ENCODE data around the gene HBQ1. TPM values are rescaled to one million over a fixed set of nuclear protein-coding genes. Genes with fewer than 3 reads are reported as not detected.

Gene HBQ1
- total RNA-seq, 1 experiment from 2014 or later, result not detected

DNA sequence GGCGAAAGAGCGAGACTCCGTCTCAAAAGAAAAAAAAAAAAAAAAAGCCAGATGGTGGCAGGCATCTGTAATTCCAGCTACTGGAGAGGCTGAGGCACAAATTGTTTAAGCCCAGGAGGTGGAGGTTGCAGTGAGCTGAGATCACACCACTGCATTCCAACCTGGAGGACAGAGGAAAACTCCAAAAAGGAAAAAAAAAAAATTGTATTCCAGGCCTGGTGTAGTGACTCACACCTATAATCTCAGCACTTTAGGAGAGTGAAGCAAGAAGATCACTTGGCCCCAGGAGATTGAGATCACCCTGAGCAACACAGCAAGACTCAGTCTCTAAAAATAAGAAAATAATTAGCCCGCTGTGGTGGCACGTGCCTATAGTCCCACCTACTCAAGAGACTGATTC is 20.1 kb downstream of the HBQ1 start:
- Histone ChIP-seq H4K20me1 (ENCODE audit: insufficient read depth) (no peaks in the 10 kb centered on the region), H3K9ac (ENCODE audit: low read length) (no peak overlapping the region), H3K27ac (ENCODE audit: low read depth, low read length) (no peak overlapping the region), H3K9me3 (ENCODE audit: control insufficient read depth in 1 of 2, insufficient read depth in 1 of 2, low read depth in 1 of 2, low read length in 2 of 2) (no peaks in the 10 kb centered on the region), H3K4me2 (ENCODE audit: low read length) (no peak overlapping the region), H3K4me3 (replicated peaks in 1 of 2; ENCODE audit: low read depth in 1 of 2, low read length in 2 of 2) (no peak overlapping the region), H3K4me1 (ENCODE audit: control insufficient read depth in 1 of 2, insufficient read depth in 2 of 2, low read length in 2 of 2) (no peaks in the 10 kb centered on the region), H2AFZ (ENCODE audit: low read depth, low read length, poor library complexity, severe bottlenecking) (no peak overlapping the region), H3K9me2 (ENCODE audit: insufficient read depth) (no peaks in the 10 kb centered on the region), H3K79me2 (ENCODE audit: insufficient read depth, low read length) (no peaks in the 10 kb centered on the region), H3K27me3 (ENCODE audit: insufficient read depth, low read length) (no peaks in the 10 kb centered on the region), H3K36me3 (ENCODE audit: control insufficient read depth in 1 of 2, insufficient read depth in 2 of 2, low read length in 2 of 2) (peaks cover 8 to 9% of the 10 kb centered on the region in 2 experiments; a peak in 3 of 4 replicates)
- ATAC-seq (no peak), DNase-seq (ENCODE audit: low read depth, low spot score) (no peak)
- CTCF ChIA-PET, result no interaction called here
- BruUV-seq (replicated peaks), result no TSS peak
- intact Hi-C loops (cut with micrococcal nuclease), result no loop called here
- RAD21 ChIA-PET (ENCODE audit: low non-redundant PET in 1 of 2, low total read pairs in 2 of 2, uncharacterized antibody in 2 of 2, unreplicated experiment in 2 of 2), result no interaction called here
- TF ChIP-seq CTCF (IDR thresholded peaks at IDR 0.05 in 2 of 3, conservative IDR thresholded peaks at IDR 0.05 in 1 of 3; ENCODE audit: borderline replicate concordance in 1 of 3, insufficient read depth in 1 of 3, low read depth in 2 of 3, low read length in 2 of 3) (no peak), EZH2 (IDR thresholded peaks at IDR 0.05) (no peak), FOSL1 (IDR thresholded peaks at IDR 0.05; ENCODE audit: low read depth) (no peak), ATF3 (IDR thresholded peaks at IDR 0.05) (no peak), RAD21 (IDR thresholded peaks at IDR 0.05; ENCODE audit: low read depth) (no peak), ZNF274 (IDR thresholded peaks at IDR 0.05; ENCODE audit: low read depth, low read length) (no peak), ELF1 (IDR thresholded peaks at IDR 0.05; ENCODE audit: borderline replicate concordance, low read depth) (no peak), SP1 (IDR thresholded peaks at IDR 0.05; ENCODE audit: low read depth) (no peak), ZFX (IDR thresholded peaks at IDR 0.05) (no peak), YY1 (IDR thresholded peaks at IDR 0.05; ENCODE audit: extremely low read depth, insufficient replicate concordance, low read depth, low read length) (no peak), SIN3A (IDR thresholded peaks at IDR 0.05; ENCODE audit: low read depth) (no peak), ZBTB33 (IDR thresholded peaks at IDR 0.05; ENCODE audit: extremely low read depth, insufficient replicate concordance, low read length) (no peak), JUND (IDR thresholded peaks at IDR 0.05) (no peak), REST (IDR thresholded peaks at IDR 0.05; ENCODE audit: low read depth) (no peak)
- POLR2A ChIA-PET, result no interaction called here

All from HCT116 (cell line).